ENCODE data around the gene SYT2.
A peak's percentile ranks its signal among the peaks of the same experiment; 100 is the strongest.
"Not testable (repeated sequence)": the region's sequence is repeated elsewhere in the genome, so short reads cannot be mapped to it uniquely, and the experiment has no call there.

SYT2 gene

DNA sequence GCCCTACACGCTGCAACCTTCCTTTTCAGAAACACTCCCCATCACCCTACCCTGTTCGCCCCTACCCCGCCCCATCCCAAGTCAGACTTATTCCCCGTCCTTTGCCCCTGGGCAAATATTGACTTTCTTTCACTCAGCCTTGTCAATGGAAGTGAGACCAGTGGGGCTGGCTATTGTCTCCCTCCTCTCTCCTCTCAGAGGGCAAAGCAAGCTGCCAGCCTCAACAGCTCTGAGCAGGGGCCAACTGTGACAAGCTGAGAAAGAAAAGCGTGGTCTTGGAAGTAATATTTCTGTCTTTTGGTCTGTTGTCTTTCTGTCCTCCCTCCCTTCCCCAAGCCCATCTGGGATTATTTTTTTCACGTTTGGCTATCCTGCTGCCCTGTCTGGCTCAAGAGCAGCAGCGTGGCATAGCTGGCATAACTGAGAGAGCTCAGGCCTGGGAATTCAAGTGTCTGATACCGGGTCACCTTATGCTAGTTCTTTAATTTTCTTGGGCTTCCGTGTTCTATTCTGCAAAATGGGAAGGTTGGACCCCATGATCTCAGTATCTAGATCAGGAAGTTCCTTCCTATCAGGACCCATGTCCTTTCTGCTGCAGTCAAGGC is 71.5 kb downstream of the SYT2 start:
- DNase-seq = not testable (repeated sequence)

DNA sequence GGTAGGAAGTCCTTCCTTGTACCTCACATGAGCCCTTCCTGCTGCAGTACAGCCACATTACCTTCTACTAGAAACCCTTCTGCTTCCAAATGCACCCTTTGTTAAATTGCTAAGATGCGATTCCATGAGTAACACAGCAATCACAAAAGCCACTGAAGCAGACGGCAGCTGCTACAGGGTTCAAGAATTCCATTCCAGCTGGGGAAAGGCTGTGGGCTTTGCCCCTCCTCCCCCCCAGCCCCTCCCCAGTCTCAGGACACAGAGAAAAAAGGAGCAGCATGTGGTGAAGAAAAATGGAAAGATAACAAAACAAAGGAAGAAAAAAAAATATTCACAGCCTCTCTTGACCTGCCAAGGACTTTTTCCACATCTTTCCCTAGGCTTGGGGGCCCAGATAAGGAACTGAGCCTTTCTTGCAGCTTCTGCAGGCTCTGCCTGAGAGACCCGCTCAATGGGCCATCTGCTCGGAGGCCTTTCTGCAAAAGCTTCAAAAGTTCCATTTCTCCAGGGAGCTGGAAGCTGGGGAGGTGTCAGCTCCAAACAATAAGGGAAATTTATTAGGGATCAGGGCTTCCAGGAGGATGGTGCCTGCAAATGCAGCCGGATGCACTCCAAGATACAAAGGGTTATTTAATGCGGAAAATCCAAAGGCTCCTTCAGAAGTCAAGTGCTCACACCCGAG is 72.1 kb downstream of the SYT2 start:
- no peak for DNase-seq

DNA sequence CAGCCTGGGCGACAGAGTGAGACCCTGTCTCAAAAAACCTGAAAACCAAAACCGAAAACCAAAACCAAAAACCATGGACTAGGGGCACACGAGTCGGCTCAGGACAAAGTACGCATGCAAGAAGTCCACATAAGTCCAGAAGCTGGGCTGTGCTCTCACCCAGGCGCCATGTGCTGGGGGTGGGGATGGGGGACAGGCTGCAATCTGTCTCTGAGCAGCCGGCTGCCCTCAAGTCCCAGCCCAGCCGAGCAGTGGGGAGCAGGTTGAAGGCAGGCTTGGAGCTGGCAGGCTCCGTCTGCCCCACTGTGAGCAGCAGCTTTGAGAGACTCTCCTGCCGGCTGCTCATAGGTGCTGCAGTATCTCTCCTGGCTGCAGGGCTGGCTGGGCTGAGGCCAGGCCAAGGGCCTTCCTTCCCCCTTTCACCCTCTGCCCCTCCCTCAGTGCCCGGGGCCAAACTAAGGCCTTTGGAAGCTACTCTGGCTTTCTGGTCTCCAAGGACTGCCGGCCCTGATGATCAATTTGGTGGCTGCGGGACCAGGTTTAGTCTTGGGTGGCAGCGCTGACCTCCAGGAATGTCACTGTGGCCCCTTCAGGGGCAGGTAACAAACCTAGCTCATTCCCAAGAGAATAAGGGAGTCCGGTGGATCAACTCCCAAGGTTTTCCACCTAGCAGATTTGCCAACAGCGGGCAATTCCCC is 72.8 kb downstream of the SYT2 start:
- not testable (repeated sequence) for DNase-seq

DNA sequence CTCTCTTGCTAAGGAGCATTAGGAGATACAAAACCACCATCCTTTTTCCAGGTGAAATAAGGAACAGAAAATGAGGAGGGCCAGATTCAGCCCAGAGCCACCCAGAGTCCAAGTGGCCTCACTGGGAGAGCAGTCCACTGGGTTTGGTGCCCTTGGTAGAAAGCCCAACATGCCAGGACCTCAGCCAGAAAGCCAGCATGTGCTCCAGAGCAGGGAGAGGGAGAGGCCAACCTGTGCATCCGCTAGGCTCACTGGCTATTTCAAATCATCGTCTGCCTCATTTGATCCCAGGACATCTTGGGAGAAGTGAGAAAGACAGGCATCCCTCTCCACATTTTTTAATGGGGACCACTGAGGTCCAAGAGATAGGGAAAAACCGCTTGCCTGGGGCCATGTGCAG is 74.1 kb downstream of the SYT2 start:
- DNase-seq = not testable (repeated sequence)

DNA sequence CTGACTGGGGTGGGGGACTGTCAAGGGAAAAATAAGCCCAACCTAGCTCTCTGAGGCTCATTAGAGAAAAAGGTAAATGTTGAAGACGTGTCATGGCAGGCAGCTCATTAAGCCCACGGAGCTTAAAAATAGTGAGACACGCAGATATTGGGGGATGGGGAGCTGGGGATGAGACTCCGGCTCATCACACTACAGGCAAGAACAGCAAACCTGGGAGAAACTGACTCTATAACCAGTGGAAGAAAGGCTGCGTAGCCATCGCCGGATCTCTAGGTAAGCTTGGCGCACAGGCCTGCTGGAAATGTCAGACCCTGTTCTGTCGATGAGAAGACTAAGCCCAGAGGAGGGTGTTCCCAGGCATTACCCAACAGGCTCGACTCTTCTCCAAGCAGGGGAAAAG is 78.0 kb downstream of the SYT2 start:
- DNase-seq = no peak

DNA sequence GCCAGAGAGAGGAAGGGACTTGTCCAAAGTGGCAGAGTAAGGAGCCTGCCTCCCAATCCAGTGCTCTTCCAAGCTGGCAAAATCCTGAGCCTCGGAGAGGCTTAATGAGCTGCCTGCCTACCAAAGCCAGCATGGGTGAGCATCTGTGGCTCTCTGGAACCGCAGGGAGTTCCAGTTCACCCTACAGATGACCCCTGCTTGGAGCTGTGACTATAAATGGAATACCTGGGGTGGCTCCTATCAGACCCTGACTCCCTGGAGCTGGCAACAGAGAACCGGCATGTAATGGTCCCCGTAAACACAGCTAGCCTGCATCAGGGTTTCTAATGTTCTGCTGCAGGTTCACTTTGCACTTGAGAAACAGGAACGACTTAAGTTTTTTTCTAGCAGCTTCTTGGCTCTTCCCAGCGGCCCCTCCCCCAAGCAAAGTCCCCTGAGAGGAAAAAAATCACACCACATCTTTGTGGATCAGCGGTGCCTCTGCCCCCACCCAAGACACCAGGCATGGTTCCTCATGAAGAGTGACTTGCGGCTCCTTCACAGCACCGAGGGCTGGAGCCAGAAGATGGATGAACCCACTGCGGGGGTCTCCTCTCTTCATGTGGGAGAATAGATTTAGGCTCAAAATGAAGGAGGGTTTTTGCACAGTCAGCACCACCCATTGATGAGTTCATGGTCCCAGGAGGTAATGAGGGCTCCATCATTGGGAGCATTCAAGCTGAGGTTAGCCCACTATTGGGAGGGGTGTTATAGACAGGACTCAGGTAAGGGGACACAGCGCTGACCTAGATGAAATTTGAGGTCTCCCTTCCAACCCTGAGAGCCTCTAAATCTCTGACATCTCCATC is 79.0 kb downstream of the SYT2 start:
- DNase-seq = no peak

DNA sequence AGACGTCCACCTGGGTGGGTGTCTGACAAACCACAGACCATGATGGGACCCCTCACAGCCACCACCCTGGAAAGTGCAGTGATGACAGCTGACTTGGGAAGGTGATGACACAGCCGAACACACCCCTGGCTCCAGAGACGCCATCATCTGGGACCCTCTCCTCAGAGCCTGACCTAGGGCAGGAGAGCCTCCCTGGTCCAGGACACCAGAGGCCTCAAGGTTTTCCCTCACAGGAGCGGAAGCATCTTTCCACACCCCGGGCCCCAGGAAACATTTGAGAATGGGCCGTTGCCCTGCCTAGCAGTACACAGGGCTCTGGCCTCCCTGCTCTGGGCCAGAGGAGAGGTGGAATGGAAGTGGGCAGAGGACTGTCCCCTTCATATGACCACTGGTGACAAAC is 79.7 kb downstream of the SYT2 start:
- DNase-seq = no peak

DNA sequence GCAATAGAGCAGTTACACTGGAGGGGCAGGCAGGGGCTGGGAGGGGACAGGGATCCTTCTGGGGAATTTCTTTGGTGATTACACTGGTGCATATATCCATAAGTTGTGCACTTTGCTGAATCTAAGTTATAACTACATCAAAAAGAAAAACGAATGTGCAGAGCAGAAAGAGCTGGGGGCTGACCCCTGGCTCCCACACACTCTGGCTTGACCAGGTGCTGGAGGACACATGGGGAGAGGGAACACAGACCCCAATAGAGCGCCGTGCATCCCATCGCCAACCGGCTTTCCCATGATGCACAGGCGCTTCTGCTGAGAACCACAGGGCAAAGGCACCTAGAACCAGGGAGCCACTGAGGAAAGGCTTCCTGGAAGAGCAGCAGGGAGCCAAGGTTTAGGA is 80.2 kb downstream of the SYT2 start:
- DNase-seq = not testable (repeated sequence)

DNA sequence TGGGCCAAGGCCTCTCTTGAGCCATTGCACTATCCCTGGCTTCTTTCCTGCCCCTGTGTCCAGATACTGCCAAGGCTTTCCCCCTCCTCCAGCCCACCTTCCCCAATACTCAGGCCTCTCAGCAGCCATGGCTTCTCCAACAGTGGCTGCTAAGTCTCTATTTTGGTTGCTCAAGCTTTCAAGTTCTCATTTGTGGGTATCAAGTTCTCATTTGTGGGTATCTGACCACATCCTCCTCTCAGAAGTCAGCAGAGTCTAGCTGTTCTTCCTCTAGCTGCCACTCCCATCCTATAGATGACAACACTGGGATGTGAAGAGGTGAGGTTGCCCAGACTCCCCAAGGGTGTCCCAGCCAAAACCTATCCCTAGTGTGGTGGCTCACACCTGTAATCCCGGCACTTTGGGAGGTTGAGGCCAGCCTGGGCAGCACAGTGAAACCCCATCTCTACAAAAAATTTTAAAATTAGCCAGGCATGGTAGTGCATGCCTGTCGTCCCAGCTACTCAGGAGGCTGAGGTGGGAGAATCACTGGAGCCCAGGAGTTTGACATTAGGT is 80.9 kb downstream of the SYT2 start:
- not testable (repeated sequence) for DNase-seq

DNA sequence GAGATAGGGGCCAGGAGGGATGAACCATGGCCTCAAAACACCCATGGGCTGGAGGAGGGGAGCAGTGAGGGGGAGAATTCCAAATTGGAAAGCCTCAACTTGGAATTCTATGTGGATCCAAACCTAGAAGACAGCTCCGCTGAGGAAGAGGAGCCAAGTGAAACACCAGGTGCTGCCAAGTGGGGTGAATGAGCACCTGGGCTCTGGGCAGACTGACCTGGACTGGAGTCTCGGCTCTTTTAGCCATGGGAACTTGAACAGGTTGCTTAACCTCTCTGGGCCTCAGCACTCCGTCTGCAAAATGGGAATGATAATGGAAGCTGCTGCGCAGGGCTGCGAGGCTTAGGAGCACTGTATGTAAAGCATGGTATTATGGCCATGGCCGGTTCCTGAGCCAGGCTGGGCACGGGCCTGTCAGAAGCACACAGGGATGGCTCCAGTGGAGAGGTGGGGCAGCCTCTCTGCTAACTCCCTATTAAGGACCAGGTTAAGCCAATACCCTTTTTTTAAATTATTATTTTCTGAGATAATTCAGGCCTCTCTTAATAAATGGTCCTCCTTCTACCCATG is 81.5 kb downstream of the SYT2 start:
- DNase-seq = no peak

DNA sequence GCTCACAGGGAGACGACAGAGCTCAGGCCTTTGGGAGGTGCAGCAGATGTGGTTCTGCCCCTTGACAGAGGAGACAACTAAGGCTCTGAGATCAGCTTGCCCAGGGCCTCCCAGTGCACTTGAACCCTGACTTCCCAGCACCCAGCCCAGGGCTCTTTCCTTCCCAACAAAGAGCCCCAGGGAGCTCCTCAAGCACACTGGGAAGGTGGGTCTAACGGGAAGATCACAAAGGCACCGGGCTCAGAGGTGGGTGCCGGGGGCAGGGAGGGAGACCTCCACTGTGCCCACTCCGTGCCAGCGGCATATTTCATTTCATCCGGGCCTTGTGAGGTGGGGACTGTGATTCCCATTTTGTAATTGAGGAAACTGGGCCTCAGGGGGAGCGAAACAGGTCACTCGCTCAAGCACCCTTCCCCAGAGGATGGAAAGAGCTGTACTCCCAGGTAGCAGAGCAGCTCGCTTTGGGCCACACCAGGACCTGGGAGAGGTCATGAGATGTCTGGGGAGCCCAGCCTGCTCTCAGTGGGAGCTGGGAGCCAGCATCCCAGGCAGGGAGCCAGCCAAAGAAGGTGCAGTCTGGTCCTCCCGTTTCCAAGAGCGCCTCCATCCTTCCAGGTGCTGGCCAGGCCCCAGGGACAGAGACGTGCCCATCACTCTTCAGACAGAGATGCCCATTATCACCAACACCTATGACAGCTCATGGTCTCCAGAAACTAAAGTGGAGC is 82.3 kb downstream of the SYT2 start:
- DNase-seq = no peak

DNA sequence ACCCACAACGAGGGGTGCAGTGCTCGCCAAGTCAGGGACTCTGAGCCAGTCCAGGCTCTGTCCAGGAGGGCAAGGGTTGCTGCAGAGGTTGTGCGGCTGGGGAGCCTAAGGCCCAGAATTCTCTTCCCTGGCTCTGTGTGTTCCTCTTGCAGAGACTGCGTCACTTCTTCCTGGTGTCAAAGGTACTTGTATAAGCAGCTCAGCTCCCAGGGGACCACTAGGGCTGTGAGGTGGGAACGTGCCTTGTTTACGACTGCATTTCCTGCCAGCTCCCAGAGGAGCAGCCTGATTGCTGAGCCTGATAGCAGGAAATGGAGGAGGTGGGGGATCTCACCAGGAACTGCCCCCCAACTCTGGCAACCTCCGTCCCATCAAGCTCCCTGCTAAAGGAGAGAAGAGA is 83.2 kb downstream of the SYT2 start:
- DNase-seq = not testable (repeated sequence)

DNA sequence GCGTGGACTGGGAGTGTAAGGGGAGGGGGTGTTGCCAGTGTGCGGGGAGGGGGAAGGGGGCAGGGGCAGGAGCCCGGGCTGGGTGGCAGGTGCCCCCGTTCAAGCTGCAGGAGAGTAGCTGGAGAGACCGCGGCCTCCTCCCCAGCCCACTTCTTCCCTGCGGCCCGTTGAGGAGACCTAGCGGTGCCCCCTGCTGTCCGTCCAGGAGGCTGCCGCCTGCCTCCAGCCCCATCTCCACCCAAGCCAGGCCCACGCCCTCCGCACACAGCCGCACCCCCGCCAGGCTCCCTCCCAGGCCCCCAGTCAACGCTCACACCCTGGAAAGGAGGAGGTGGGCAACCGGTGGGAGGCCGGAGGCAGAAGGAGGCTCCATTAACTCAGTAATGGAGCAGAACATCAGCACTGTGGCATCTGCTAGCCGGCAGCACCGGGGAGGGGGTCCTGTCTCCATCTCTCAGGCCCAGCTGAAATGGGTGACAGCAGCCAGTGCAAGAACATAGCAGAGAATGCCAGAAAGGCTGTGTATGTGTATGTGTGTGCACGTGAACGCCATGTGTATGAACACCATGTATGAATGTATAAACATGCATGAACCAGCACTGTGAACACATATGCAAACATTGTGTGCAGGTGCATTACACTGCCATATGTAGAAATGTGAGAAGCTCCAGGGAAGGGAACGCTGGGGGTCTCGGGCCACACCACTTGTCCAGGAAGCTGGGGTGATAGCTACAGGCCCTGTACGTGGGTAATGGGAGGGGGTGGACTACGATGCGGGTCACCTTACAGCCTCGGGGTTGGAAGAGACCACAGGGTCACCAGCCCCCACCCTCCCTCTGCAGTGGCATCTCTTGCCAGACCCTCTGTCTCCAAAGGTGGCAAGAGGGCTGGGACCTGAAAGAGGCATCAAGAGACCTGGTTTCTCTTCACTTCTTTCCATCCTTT is 84.6 kb downstream of the SYT2 start:
- peak in 2 of 4 experiments; percentile 7 to 34 for DNase-seq

DNA sequence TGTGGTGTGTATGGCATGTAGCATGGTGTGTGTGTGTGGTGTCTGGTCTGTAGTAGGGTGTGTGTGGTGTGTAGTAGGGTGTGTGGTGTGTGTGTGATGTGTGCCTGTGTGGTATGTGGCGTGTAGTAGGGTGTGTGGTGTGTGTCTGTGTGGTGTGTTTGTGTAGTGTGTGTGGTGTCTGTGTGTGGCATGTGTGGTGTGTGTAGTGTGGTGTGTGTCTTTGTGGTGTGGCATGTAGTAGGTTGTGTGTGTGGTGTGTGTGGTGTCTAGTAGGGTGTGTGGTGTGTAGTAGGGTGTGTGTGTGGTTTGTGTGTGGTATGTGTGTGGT is 85.5 kb downstream of the SYT2 start:
- DNase-seq = no peak

DNA sequence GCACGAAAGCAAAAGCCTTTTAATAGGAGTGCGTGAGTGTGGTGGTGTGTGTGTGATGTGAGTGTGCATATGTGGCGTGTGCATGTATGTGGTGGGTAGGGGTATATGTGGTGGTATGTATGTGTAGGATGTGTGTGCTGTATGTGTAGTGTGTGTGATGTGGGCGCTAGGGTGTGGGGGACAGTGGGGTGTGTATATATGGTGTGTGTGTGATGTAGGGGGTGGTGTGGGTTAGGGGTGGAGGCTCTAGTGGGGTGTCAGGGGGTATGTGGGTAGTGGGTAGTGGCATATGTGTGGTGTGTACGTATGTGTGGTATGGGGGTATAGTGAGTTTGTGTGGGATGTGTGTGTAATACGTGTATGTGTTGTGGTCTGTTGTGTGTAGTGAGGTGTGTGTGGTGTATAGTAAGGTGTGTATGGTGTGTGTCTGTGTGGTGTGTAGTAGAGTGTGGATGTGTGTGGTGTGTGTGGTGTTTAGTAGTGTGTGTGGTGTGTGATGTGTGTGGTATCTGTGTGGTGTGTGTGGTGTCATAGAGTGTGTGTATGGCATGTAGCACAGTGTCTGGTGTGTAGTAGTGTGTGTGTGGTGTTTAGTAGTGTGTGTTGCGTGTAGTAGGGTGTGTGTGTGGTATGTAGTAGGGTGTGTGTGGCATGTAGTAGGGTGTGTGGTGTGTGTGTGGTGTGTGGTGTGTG is 86.0 kb downstream of the SYT2 start:
- no peak for DNase-seq

DNA sequence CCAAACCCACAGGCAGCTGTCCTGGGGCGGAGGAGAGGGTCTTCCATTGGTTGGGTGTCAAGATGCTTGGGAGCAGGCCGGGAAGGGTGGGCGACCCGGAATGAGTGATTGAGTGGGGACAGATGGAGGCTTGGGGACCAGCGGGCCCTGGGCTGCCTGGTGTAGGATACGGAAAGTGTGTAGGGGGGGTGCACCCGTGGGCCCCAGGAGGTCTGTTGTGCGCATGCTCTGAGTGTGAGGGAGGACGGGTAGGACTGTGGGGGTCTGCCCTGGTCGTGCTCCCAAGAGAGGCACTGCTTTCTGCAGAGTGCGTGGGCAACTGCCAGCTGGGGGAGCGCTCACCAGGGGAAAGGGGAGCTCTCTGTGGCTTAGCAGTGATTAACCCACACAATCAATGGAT is 86.8 kb downstream of the SYT2 start:
- not testable (repeated sequence) for DNase-seq

DNA sequence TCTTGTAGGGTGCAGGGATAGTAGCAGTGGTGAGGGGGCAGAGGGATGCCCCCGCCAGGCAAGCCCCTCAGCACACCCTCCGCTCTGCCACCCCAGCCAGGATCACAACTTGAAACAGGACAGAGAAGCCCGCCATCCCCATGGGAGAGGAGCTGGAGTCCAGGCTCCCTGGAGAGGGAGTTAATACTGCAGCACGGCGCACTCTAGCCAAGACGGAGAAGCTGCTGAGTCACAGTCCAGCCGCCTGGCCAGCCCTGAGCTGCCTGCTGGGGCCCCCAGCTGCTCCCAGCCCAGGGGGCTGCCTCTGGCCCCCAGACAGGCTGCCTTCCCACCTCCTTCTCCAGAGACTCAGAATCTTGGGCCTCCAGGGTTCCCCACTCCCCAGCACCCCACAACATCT is 87.2 kb downstream of the SYT2 start:
- DNase-seq = no peak

DNA sequence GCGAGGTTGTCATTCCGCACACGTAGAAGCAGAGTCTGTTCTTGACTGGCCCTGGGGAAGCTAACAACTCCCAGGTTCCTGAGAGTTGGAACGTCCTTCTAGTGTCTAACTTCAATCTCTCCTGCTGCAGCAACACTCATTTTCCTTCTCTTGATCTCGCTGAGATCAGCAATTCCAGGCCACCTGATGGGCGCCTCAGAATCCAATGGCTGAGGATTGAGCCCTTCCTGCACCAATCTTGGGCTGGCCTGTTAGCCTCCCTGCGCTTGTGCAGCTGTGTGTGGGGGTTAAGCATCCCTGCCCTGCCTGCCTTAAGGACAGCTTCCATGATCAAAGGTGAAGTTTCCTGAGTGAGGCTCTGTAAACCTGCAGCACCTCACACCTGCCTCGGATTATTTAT is 87.9 kb downstream of the SYT2 start:
- no peak for DNase-seq

DNA sequence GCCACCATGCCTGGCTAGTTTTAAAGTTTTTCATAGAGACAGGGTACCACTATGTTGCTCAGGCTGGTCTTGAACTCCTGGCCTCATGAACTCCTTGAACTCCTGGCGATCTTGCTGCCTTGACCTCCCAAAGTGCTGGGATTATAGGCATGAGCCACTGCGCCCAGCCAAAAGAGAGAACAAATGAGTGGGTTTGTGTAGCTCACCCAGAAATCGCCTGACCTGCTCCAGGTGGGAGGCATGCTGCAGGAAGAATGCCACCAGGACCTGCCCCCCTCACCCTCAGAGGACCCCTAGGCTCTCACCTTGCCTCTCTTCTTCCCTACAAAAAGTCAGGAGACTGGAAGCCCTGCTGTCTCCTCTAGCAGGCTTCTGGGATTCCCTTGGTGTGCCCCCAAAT is 88.8 kb downstream of the SYT2 start:
- DNase-seq = no peak

DNA sequence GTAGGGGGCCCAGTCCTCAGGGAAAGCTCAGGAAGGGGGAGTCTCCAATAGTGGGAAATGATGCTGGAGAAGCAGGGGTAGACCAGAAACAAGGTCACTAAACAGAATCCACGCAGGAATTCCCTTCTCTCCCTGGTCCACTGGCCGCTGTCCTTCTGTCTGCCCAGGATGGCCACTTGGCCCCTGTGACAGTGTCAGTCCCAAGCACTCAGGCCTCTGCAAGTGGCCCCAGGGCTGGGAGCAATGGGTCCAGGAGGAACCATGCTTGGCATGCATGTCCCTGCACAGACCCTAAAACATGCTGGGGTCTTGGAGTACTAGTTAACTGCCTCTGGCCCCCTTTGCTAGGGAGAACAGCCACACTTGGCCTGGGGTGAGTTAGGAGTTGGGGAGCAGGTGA is 90.2 kb downstream of the SYT2 start:
- not testable (repeated sequence) for DNase-seq

Data from activated naive CD4-positive, alpha-beta T cell (primary cell).